B cell (primary cell): ENCODE results near the gene CMYA5. TPM values are rescaled to one million over a fixed set of nuclear protein-coding genes. Genes with fewer than 3 reads are reported as not detected.

ENCODE experiments used
- ATAC-seq: fragments of 200-7000 bp; cut with Tn5 transposase; one replicate; pipeline ENCODE4 v1.10.0; 2021; ENCODE audit warnings: low read depth, mild to moderate bottlenecking, moderate number of reproducible peaks, moderate library complexity
- CTCF ChIA-PET: fragments of 350-600 bp; sonication (Branson Sonifier 250); formaldehyde crosslinking; loops from one replicate; lab custom pipeline; 2021; ENCODE audit warnings: antibody characterized with exemption, inconsistent platforms; lab: Charles Lee
- POLR2A ChIA-PET: fragments of 350-600 bp; sonication (Branson Sonifier 250); formaldehyde crosslinking; loops from one replicate; lab custom pipeline; 2021; ENCODE audit warnings: antibody characterized with exemption; lab: Charles Lee
- DNase-seq: peaks from one replicate; pipeline ENCODE4 v3.0.0; 2013
- H2AFZ ChIP-seq: 2 replicates; pipeline ENCODE4 v1.6.1; 2012; ENCODE audit warnings: mild to moderate bottlenecking, low read depth, low read length; ENCODE audit not compliant: insufficient read depth, poor library complexity, severe bottlenecking
- H3K27ac ChIP-seq, 2 donors: 1 replicate in 1 of 2; 2 replicates in 1 of 2; pipeline ENCODE4 v1.5.1; 2012 to 2013; ENCODE audit warnings: low read length in 2 of 2, mild to moderate bottlenecking in 2 of 2, moderate library complexity in 1 of 2
- H3K27me3 ChIP-seq, 4 experiments: fragments of 200-600 bp in 1 of 4; sonication (generic) in 1 of 4; replicated peaks in 1 of 4; 1 replicate in 2 of 4; 2 replicates in 2 of 4; pipeline versions ENCODE4 v1.6.1 to v1.7.0; 2013 to 2016; ENCODE audit warnings: low read length in 3 of 4, mild to moderate bottlenecking in 2 of 4, mixed read lengths in 1 of 4, moderate library complexity in 1 of 4; ENCODE audit not compliant: insufficient read depth in 4 of 4, control insufficient read depth in 3 of 4; ENCODE audit errors: control extremely low read depth in 1 of 4
- H3K36me3 ChIP-seq, 2 experiments: replicated peaks in 1 of 2; 1 replicate in 1 of 2; 2 replicates in 1 of 2; pipeline versions ENCODE4 v1.6.1 to v1.7.1; 2013; ENCODE audit warnings: low read length in 1 of 2; ENCODE audit not compliant: insufficient read depth in 2 of 2, control insufficient read depth in 1 of 2; ENCODE audit errors: control extremely low read depth in 1 of 2, extremely low read depth in 1 of 2
- H3K4me1 ChIP-seq, 2 donors: fragments of 200-600 bp in 1 of 2; sonication (generic) in 1 of 2; 1 replicate in 1 of 2; 2 replicates in 1 of 2; pipeline versions ENCODE4 v1.5.1 to v1.6.1; 2013 to 2017; ENCODE audit warnings: low read length in 2 of 2; ENCODE audit not compliant: control insufficient read depth in 2 of 2, insufficient read depth in 2 of 2
- H3K4me2 ChIP-seq: replicated peaks from 2 replicates; pipeline ENCODE3; 2012; ENCODE audit warnings: mild to moderate bottlenecking, low read depth, low read length; ENCODE audit not compliant: poor library complexity, severe bottlenecking
- H3K4me3 ChIP-seq, 5 experiments: fragments of 200-600 bp in 1 of 5; sonication (generic) in 1 of 5; 1 replicate in 3 of 5; 2 replicates in 2 of 5; pipeline versions ENCODE4 v1.5.1 to v1.7.0; 2011 to 2016; ENCODE audit warnings: low read length in 4 of 5, mild to moderate bottlenecking in 4 of 5, low read depth in 2 of 5, control low read depth in 1 of 5, moderate library complexity in 1 of 5; ENCODE audit not compliant: insufficient read depth in 1 of 5; ENCODE audit errors: control extremely low read depth in 1 of 5, extremely low read depth in 1 of 5
- H3K79me2 ChIP-seq: fragments of 200-600 bp; sonication (generic); one replicate; pipeline ENCODE4 v1.6.0; 2016; ENCODE audit warnings: low read length; ENCODE audit not compliant: control insufficient read depth, insufficient read depth
- H3K9ac ChIP-seq: fragments of 200-600 bp; sonication (generic); 2 replicates; pipeline ENCODE4 v1.6.1; 2017; ENCODE audit warnings: mild to moderate bottlenecking, low read length, moderate library complexity
- H3K9me3 ChIP-seq, 3 donors: one replicate each; pipeline versions ENCODE4 v1.6.1 to v1.7.1; 2013; ENCODE audit warnings: low read length in 2 of 3; ENCODE audit not compliant: control insufficient read depth in 2 of 3, insufficient read depth in 1 of 3; ENCODE audit errors: control extremely low read depth in 1 of 3
- H4K20me1 ChIP-seq: 2 replicates; pipeline ENCODE4 v1.6.0; 2012; ENCODE audit warnings: mild to moderate bottlenecking, low read length; ENCODE audit not compliant: insufficient read depth, control insufficient read depth, poor library complexity, severe bottlenecking
- H3K27ac Mint-ChIP-seq: one replicate; pipeline ENCODE4 v1.8.0; 2021; ENCODE audit warnings: mixed read lengths
- H3K27me3 Mint-ChIP-seq: one replicate; pipeline ENCODE4 v1.8.0; 2021; ENCODE audit warnings: mixed read lengths
- H3K4me1 Mint-ChIP-seq: one replicate; pipeline ENCODE4 v1.8.0; 2021; ENCODE audit warnings: mixed read lengths
- H3K4me3 Mint-ChIP-seq: one replicate; pipeline ENCODE4 v1.8.0; 2021; ENCODE audit warnings: mixed read lengths
- H3K9me3 Mint-ChIP-seq: one replicate; pipeline ENCODE4 v1.8.0; 2022; ENCODE audit warnings: mixed read lengths; ENCODE audit not compliant: insufficient read depth
- EZH2 ChIP-seq: IDR thresholded peaks from 2 replicates; pipeline ENCODE4 v1.6.1; 2012; ENCODE audit warnings: borderline replicate concordance, low read depth, mild to moderate bottlenecking, moderate library complexity, low read length; ENCODE audit not compliant: insufficient read depth, poor library complexity, severe bottlenecking
- WGBS: methylation state at CpG from one replicate; pipeline ENCODE4 v1.1.5; 2013; ENCODE audit warnings: missing lambda C conversion rate; ENCODE audit not compliant: insufficient coverage; 5-methylcytosine and 5-hydroxymethylcytosine counted together
- intact Hi-C: fragments of 100-400 bp; cut with micrococcal nuclease; formaldehyde crosslinking; loops from one replicate; pipeline ENCODE4 v1.10.0; 2022
- polyA plus RNA-seq: library from polyadenylated mRNA; depleted of rRNA; stranded (reverse); fragments of >200 nt; gene quantifications from 2 replicates; pipeline ENCODE4 v1.2.3, GENCODE V29; 2012
- total RNA-seq, 2 donors: library from RNA; stranded (reverse); fragments of 120-200 nt in 1 of 2; gene quantifications; 1 replicate in 1 of 2; 2 replicates in 1 of 2; pipeline versions ENCODE4 v1.2.3 to v1.2.4, GENCODE V29; 2013 to 2022
- TF ChIP-seq, protein P1 (sequence below): fragments of 200-600 bp; IDR thresholded peaks from one replicate; pipeline ENCODE4 v1.8.0; 2022; ENCODE audit warnings: antibody characterized with exemption, mild to moderate bottlenecking

The CMYA5 gene
- total and polyA plus RNA-seq, 2 donors (not counting 1 experiment from before 2014, with no cell fraction given): 0.01 to 0.25 TPM

DNA sequence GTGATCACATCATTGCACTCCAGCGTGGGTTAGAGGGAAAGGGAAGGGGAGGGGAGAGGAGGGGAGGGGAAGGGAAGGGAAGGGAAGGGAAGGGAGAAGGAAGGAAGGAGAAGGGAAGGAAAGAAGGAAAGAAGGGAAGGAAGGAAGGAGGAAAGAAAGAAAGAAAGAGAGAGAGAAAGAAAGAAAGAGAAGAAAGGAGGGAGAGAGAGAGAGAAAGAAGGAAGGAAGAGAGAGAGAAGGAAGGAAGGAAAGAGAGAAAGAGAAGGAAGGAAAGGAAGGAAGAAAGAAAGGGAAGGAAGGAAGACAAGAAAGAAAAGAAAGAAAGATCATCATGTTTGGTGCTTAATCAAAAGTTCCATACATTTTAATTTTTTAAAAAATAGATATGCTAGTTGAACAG, 136.2 kb downstream of the CMYA5 start:
- H3K4me3 Mint-ChIP-seq: no peak overlapping the region
- Histone ChIP-seq H3K4me1 (no peaks in the 10 kb centered on the region), H3K4me2 (no peak overlapping the region), H3K27ac (no peak overlapping the region), H3K79me2 (no peaks in the 10 kb centered on the region), H4K20me1 (no peaks in the 10 kb centered on the region), H3K27me3 (peaks cover 0 to 2% (median 0%) of the 10 kb centered on the region in 4 experiments), H2AFZ (no peak overlapping the region), H3K9ac (no peak overlapping the region), H3K36me3 (no peaks in the 10 kb centered on the region), H3K9me3 (peaks cover 0 to 2% (median 0%) of the 10 kb centered on the region in 3 donors), H3K4me3 (no peak overlapping the region)
- ATAC-seq (no peak), DNase-seq (no peak)
- CTCF ChIA-PET: no interaction called here
- TF ChIP-seq, protein P1, sequence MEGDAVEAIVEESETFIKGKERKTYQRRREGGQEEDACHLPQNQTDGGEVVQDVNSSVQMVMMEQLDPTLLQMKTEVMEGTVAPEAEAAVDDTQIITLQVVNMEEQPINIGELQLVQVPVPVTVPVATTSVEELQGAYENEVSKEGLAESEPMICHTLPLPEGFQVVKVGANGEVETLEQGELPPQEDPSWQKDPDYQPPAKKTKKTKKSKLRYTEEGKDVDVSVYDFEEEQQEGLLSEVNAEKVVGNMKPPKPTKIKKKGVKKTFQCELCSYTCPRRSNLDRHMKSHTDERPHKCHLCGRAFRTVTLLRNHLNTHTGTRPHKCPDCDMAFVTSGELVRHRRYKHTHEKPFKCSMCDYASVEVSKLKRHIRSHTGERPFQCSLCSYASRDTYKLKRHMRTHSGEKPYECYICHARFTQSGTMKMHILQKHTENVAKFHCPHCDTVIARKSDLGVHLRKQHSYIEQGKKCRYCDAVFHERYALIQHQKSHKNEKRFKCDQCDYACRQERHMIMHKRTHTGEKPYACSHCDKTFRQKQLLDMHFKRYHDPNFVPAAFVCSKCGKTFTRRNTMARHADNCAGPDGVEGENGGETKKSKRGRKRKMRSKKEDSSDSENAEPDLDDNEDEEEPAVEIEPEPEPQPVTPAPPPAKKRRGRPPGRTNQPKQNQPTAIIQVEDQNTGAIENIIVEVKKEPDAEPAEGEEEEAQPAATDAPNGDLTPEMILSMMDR: no peak
- no peak for TF ChIP-seq EZH2
- intact Hi-C loops: no loop called here
- H3K27me3 Mint-ChIP-seq: peaks cover 30% of the 10 kb centered on the region
- POLR2A ChIA-PET: no interaction called here
- no peaks in the 10 kb centered on the region for H3K4me1 Mint-ChIP-seq
- no peak overlapping the region for H3K27ac Mint-ChIP-seq
- H3K9me3 Mint-ChIP-seq: peaks cover 2% of the 10 kb centered on the region
- 100% methylated on average over 1 of the region's 1 CpG for WGBS

DNA sequence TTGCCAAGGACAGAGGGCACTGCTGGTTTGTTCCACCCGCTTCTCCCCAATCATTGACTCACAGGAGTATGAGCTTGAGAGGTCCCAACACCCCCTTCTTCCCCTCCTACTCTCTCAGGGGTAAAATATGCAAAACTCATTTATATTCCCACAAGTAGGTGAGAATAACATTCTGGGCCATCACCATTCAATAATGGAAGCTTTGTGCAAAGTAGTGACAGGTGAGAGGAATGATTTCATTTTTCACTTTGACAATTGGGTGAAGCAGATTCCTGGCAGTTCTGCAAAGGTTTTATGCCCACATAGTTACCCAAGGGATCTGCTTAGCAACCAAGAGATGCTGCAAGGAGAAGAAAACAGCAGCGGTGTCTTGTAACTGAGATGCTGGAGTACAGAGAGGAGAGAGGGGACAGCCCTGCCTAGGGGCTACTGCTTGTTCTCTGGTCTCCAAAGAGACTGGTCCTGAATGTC, 137.6 kb downstream of the CMYA5 start:
- CTCF ChIA-PET: no interaction called here
- Histone ChIP-seq H3K4me1 (no peaks in the 10 kb centered on the region), H2AFZ (no peak overlapping the region), H3K9ac (no peak overlapping the region), H3K27ac (no peak overlapping the region), H3K4me3 (no peak overlapping the region), H3K36me3 (no peaks in the 10 kb centered on the region), H3K79me2 (no peaks in the 10 kb centered on the region), H3K27me3 (peaks cover 0 to 2% (median 0%) of the 10 kb centered on the region in 4 experiments), H3K9me3 (peaks cover 0 to 1% (median 0%) of the 10 kb centered on the region in 3 donors), H3K4me2 (no peak overlapping the region), H4K20me1 (no peaks in the 10 kb centered on the region)
- no peaks in the 10 kb centered on the region for H3K9me3 Mint-ChIP-seq
- H3K27me3 Mint-ChIP-seq: peaks cover 30% of the 10 kb centered on the region
- WGBS: 100% methylated on average over 2 of the region's 2 CpGs
- H3K4me1 Mint-ChIP-seq: no peaks in the 10 kb centered on the region
- POLR2A ChIA-PET: no interaction called here
- intact Hi-C loops: no loop called here
- ATAC-seq (no peak), DNase-seq (no peak)
- TF ChIP-seq, protein P1: no peak
- TF ChIP-seq EZH2: no peak
- no peak overlapping the region for H3K27ac Mint-ChIP-seq
- no peak overlapping the region for H3K4me3 Mint-ChIP-seq
